ENCODE data around the gene SLCO3A1. TPM values are rescaled to one million over a fixed set of nuclear protein-coding genes. Genes with fewer than 3 reads are reported as not detected.

The SLCO3A1 gene
- total RNA-seq, 1 experiment from 2014 or later: 5.1 TPM

DNA sequence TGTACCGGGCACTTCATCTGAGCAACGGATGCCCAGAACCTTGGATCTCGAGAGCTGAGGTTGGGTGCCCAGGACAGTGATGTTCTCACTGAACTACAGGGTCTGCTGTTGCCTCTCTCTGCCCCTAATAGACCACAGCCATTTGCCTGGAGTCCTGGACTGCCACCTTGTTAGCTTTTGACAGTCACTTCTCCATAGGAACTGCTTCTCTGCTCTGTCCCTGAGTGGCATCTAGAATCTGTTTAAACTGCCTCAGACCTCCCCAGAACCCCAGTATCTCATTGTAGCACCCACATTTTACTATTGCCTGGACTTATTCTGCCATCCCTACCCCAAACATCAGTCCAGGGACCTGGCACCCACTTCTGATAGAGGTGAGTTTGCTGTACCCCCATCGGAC lies 194.4 kb downstream of the SLCO3A1 start:
- no TSS peak for BruUV-seq (replicated peaks)
- Histone ChIP-seq H3K9ac (ENCODE audit: low read length) (no peak overlapping the region), H3K36me3 (ENCODE audit: control insufficient read depth in 1 of 2, insufficient read depth in 2 of 2, low read length in 2 of 2) (no peaks in the 10 kb centered on the region), H3K27ac (ENCODE audit: low read depth, low read length) (no peak overlapping the region), H3K4me2 (ENCODE audit: low read length) (no peak overlapping the region), H3K79me2 (ENCODE audit: insufficient read depth, low read length) (no peaks in the 10 kb centered on the region), H2AFZ (ENCODE audit: low read depth, low read length, poor library complexity, severe bottlenecking) (no peak overlapping the region), H3K4me3 (replicated peaks in 1 of 2; ENCODE audit: low read depth in 1 of 2, low read length in 2 of 2) (no peak overlapping the region), H4K20me1 (ENCODE audit: insufficient read depth) (no peaks in the 10 kb centered on the region), H3K9me2 (ENCODE audit: insufficient read depth) (no peaks in the 10 kb centered on the region), H3K9me3 (ENCODE audit: control insufficient read depth in 1 of 2, insufficient read depth in 1 of 2, low read depth in 1 of 2, low read length in 2 of 2) (no peaks in the 10 kb centered on the region), H3K27me3 (ENCODE audit: insufficient read depth, low read length) (no peaks in the 10 kb centered on the region), H3K4me1 (ENCODE audit: control insufficient read depth in 1 of 2, insufficient read depth in 2 of 2, low read length in 2 of 2) (no peaks in the 10 kb centered on the region)
- ChIA-PET POLR2A (no interaction called here), CTCF (no interaction called here), RAD21 (ENCODE audit: low non-redundant PET in 1 of 2, low total read pairs in 2 of 2, uncharacterized antibody in 2 of 2, unreplicated experiment in 2 of 2) (interaction anchor here in 1 of 2 experiments (0.6 kb wide), 1 partner anchor 218 kb away, joined by 8 read pairs; no protein-coding TSS in a partner anchor)
- no peak for DNase-seq (ENCODE audit: low read depth, low spot score)
- TF ChIP-seq EGR1 (IDR thresholded peaks at IDR 0.05; ENCODE audit: low read depth): no peak
- TF ChIP-seq YY1 (IDR thresholded peaks at IDR 0.05; ENCODE audit: extremely low read depth, insufficient replicate concordance, low read depth, low read length): no peak
- no peak for TF ChIP-seq SP1 (IDR thresholded peaks at IDR 0.05; ENCODE audit: low read depth)
- TF ChIP-seq FOSL1 (IDR thresholded peaks at IDR 0.05; ENCODE audit: low read depth): no peak
- TF ChIP-seq, protein P1, sequence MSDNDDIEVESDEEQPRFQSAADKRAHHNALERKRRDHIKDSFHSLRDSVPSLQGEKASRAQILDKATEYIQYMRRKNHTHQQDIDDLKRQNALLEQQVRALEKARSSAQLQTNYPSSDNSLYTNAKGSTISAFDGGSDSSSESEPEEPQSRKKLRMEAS (IDR thresholded peaks at IDR 0.05): no peak
- intact Hi-C loops (cut with micrococcal nuclease): no loop called here
- no peak for ATAC-seq

DNA sequence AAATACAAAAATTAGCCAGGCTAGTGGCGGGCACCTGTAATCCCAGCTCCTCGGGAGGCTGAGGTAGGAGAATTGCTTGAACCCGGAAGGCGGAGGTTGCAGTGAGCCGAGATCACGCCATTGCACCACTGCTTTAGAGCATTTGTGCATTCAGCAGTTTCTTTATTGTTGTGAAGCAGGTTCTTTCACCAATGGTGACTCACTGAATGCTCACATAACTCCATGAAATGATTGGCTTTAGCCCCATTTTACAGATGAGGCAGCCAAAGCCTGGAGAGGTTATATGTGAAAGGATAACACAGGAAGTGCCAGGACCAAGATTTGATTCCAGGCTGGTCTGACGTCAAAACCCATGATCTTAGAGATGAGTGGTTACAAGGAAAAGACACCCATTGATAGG lies 195.2 kb downstream of the SLCO3A1 start:
- no peaks in the 10 kb centered on the region for H3K36me3 ChIP-seq (ENCODE audit: control insufficient read depth in 1 of 2, insufficient read depth in 2 of 2, low read length in 2 of 2)
- H3K9me3 ChIP-seq (ENCODE audit: control insufficient read depth in 1 of 2, insufficient read depth in 1 of 2, low read depth in 1 of 2, low read length in 2 of 2): no peaks in the 10 kb centered on the region
- TF ChIP-seq EZH2 (IDR thresholded peaks at IDR 0.05) (no peak), POLR2A (IDR thresholded peaks at IDR 0.05; ENCODE audit: borderline replicate concordance, extremely low read depth, insufficient read depth, insufficient read length) (no peak)
- TF ChIP-seq, protein P2, sequence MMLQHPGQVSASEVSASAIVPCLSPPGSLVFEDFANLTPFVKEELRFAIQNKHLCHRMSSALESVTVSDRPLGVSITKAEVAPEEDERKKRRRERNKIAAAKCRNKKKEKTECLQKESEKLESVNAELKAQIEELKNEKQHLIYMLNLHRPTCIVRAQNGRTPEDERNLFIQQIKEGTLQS (IDR thresholded peaks at IDR 0.05): no peak
- TF ChIP-seq, protein P3, sequence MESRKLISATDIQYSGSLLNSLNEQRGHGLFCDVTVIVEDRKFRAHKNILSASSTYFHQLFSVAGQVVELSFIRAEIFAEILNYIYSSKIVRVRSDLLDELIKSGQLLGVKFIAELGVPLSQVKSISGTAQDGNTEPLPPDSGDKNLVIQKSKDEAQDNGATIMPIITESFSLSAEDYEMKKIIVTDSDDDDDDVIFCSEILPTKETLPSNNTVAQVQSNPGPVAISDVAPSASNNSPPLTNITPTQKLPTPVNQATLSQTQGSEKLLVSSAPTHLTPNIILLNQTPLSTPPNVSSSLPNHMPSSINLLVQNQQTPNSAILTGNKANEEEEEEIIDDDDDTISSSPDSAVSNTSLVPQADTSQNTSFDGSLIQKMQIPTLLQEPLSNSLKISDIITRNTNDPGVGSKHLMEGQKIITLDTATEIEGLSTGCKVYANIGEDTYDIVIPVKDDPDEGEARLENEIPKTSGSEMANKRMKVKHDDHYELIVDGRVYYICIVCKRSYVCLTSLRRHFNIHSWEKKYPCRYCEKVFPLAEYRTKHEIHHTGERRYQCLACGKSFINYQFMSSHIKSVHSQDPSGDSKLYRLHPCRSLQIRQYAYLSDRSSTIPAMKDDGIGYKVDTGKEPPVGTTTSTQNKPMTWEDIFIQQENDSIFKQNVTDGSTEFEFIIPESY (IDR thresholded peaks at IDR 0.05; ENCODE audit: extremely low read depth, insufficient replicate concordance, low read length): no peak
- no peaks in the 10 kb centered on the region for H3K79me2 ChIP-seq (ENCODE audit: insufficient read depth, low read length)
- no peak overlapping the region for H3K4me2 ChIP-seq (ENCODE audit: low read length)
- ChIA-PET CTCF (no interaction called here), POLR2A (no interaction called here), RAD21 (ENCODE audit: low non-redundant PET in 1 of 2, low total read pairs in 2 of 2, uncharacterized antibody in 2 of 2, unreplicated experiment in 2 of 2) (no interaction called here)
- H3K4me1 ChIP-seq (ENCODE audit: control insufficient read depth in 1 of 2, insufficient read depth in 2 of 2, low read length in 2 of 2): no peaks in the 10 kb centered on the region
- no peaks in the 10 kb centered on the region for H3K27me3 ChIP-seq (ENCODE audit: insufficient read depth, low read length)
- intact Hi-C loops (cut with micrococcal nuclease): no loop called here
- H3K9me2 ChIP-seq (ENCODE audit: insufficient read depth): no peaks in the 10 kb centered on the region
- BruUV-seq (replicated peaks): no TSS peak
- no peak overlapping the region for H2AFZ ChIP-seq (ENCODE audit: low read depth, low read length, poor library complexity, severe bottlenecking)
- no peak overlapping the region for H3K27ac ChIP-seq (ENCODE audit: low read depth, low read length)
- no peak overlapping the region for H3K4me3 ChIP-seq (replicated peaks in 1 of 2; ENCODE audit: low read depth in 1 of 2, low read length in 2 of 2)
- H4K20me1 ChIP-seq (ENCODE audit: insufficient read depth): no peaks in the 10 kb centered on the region
- ATAC-seq (no peak), DNase-seq (ENCODE audit: low read depth, low spot score) (no peak)
- H3K9ac ChIP-seq (ENCODE audit: low read length): no peak overlapping the region

Measured in HCT116 (cell line).